Fibroblast of skin of left quadriceps (primary cell): Measurements from ENCODE around the gene ZNF423.
"Not testable (repeated sequence)": the region's sequence is repeated elsewhere in the genome, so short reads cannot be mapped to it uniquely, and the experiment has no call there.

ENCODE experiments used
- DNase-seq, 2 experiments: peaks; one replicate each; pipeline ENCODE4 v3.0.0-alpha.2; 2013; ENCODE audit warnings: low read depth in 2 of 2

Gene ZNF423

DNA sequence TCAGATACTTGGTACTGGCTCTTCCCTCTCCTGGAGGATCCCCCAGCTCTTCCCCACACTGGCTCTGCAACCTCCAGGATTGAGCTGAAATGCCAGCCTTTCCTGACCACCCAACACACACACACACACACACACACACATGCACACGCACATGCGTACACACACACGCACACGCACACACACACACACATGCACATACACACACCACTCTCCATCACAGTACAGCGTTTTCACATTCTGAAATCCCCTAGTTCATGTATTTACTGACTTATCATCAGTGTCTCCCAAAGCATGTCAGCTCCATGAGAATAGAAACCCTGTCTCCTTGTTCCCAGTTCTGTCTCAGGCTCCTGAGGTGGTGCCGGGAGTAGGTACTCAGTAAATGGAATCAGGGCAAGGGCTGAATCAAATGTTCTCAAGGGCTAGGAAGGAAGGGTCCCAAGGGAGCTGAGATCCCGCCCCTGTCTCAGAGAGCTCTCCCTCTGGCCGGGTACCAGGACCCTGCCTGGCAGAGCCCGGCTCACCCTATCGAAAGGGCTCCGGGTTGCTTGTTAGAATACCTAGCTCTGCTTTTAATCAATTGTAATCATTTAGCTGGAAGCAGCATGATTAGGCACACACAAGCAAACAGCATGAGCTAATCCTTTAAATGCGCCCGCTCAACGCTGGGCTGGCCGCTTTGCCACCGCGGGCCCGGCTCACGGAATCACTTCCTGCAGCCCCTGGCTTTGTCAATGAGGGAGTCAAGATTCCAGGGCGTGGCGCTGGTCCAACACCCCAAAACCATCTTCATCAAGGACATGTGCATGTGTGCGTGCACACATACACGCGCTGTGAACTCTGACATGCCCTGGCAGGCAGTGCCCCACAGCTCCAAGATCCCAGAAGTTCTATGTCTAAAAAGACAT is 341.6 kb downstream of the ZNF423 start:
- no peak for DNase-seq

DNA sequence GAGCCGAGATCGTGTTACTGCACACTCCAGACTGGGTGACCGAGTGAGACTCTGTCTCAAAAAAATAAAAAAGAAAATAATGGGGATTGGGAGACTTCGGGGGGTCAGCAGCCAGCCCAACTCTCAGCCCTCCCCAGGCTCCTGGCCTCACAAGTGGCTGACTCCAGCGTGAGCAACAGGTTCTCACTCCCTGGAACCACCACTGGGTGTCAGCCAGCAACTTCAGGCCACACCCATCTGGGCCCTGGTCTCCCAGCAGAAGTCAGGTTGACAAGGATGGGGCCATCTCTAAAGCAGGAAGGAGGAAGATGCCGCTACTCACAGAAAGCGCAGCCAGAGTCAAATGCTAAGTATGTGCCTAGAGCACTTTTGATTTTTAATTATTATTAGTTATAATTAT is 342.9 kb downstream of the ZNF423 start:
- no peak for DNase-seq

DNA sequence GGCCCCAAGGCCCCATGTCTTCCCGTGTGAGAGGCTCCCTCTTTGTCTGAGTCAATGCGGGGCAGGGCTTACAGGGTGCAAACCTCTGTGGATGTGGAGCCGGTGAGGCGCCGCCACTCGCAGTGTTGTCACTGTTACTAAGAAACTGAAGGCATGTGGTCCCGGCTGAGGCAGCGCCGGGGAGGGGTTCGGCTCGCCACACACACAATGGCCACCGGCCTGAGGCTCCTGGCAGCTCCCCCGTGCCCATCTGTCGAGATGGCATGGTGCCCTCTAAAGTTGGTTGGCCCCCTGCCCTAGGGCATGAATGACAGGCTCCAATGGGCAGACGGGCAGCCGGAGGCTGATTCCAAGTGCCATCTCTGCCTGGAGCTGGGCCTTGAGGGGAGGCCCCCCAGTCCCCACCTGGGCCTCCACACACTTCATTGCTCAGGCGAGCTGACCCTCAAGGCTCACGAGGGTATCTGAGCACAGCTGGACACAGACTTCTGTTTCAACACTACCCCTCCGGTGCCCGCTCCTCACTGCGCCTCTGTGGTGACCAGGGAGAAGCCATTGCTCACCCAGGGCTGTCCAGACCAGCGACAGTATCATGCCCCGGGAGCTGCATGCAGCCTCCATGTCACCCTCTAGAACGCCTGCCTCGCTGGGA is 345.1 kb downstream of the ZNF423 start:
- no peak for DNase-seq

DNA sequence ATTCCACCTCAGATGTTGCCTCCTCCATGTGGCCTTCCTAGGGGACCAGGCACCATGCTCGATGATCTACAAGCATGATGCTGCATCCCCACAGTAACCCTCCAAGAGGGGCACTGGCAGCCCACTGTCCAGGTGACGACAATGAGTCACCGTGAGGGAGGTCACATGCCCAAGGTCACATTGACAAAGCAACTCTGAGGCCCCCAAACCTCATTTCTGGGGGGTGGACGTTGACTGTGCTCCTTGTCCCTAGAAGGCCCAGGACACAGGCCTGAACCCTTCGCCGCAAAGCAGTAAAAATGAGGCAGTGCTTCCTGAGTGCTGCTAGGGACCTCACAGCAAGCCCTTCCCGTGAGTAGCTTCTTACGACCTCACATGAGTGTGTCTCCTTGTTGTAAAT is 345.8 kb downstream of the ZNF423 start:
- no peak for DNase-seq

DNA sequence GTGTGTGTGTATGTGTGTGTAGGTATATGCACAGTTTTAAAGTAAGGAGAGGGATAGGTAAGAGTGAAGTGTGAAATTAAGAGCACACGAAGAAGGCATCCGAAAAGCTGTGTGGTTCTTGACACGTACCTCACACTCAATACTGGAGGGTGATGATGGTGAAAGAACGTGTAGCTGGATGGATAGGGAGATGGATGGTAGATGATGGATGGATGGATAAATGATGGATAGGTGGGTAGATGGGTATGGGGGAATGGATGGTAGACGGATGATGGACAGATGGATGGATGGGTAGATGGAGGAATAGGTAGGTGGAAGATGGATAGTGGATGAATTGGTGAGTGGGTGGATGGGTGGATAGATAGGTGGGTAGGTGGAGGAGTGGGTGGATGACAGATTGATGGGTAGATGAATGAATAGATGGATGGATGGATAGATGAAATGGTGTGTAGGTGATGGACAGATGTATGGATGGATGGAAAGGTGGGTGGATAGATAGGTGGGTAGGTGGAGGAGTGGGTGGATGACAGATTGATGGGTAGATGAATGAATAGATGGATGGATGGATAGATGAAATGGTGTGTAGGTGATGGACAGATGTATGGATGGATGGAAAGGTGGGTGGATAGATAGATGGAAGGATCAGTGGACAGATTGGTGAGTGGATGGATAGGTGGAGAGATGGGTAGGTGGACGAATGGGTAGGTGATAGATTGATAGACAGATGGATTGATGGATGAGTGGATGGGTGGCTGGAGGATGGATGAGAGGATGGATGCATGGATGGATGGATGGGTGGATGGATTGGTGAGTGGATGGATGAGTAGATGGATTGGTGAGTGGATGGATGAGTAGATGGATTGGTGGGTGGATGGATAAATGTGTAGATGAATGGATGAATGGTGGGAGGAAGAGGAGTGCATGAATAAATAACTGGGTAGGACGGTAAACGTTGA is 349.6 kb downstream of the ZNF423 start:
- DNase-seq, result not testable (repeated sequence)

DNA sequence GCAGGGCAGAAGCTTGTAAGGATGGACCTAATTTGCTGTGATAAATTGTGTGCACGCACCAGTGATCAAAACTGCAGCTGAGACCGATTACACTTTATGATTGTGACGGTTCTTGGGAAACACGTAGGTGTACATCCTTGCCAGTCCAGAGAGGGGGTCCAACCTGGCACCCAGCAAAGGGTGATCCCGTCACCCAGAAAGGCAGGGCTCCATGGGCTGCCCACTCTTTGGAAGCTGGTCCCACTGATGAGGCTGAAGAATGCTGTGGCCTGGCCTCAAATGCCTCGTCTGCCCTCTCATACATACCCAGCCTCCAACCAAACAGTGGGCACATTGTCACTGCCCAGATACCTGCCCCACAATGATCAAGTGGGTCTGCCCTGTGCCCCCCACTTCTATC is 350.4 kb downstream of the ZNF423 start:
- no peak for DNase-seq

DNA sequence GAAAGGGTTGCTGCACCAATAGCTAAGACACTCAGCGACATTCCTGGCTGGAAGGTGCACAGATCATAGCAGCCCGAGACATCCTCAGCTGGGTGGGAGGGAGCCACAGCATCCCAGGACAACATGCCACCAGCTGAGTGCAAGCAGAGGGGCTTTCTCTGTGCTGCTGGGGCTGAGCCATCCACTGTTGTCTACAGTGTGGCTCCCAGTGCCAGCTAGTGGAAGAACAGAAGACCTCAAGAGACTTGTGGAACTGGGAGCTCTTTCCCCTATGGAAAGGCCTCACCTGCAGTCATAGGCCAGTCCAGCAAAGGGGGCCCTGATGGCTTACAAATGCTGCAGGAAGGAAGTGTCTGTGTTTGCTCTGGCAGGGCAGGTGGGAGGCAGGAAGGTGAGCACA is 351.3 kb downstream of the ZNF423 start:
- no peak for DNase-seq

DNA sequence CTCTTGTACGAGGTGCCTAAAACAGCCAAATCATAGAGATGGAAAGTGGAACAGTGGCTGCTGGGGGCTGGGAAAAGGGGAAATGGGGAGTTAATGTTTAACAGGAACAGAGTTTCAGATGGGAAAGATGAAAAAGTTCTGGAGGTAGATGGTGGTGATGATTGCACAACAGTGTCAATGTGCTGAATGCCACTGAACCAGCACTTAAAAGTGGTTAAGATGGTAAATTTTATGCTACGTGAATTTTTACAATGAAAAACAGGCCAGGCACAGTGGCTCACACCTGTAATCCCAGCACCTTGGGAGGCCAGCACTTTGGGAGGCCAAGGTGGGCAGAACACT is 351.9 kb downstream of the ZNF423 start:
- DNase-seq, result no peak

DNA sequence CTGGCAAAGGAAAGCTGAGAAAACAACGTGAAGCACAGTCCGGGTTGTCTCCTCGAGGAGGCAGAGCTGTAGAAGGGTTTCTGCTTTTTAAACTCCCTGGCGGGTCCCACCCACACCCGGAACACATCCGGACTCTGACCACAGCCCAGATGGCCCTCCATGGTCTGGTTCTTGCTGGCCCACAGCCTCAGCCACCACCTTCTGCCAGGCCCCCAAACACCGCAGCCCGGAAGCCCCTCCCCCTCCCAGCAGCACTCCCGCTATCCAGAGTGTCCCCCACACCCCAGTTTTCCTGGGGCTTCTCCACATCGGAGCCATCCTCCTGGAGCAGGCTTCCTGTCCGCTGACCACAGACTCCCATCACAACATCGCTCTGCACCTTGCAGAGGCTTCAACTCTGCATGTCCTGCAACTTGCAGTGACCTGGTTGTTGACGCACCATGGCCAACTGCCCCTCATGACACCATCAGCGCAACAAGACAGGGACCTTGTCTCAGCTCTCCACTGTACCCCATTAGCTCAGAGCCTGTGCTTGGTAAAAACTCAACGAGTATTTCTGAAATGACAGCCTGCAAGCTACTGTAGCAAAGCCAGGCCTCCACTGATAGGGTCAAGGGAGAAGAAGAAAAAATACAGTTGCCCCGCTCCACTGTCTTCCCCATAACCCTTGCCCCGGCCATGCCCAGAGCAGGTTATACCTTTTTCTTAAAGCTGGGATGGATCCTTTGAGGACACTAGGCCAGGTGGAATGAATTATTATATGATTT is 352.5 kb downstream of the ZNF423 start:
- DNase-seq, result no peak

DNA sequence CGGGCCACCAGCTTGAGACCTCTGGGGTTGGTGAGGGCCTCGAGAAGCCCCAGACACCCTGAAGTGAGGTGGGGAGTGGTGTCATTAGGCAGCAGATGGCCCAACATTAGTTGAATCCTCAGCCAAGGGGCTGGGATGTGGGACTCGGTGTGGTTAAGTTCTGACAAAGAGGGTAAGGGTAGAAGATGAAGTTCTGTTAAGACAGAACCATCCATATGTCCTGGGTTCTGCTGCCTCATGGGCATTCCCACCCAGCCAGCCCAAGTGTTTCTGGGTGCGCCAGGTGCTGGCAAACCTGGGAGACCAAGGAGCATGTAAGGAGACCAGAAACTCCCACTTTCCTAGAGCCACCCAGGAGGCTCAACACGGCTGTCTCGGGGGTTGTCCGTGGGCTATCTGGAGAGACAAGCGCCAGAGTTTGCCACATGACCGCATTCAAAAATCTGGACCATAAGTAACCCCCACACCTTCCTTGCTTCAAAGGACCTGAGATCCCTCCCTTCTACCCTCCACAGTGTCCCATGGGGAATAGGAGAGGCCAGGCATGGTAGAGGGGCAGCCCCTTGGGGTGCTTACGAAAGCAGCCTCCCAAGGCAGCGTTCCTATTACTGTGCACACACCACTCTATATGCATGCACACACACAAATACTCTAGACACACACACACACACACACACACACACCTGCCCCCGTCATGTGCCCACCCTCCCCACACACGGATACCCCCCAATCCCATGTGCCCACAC is 353.6 kb downstream of the ZNF423 start:
- DNase-seq, result no peak

DNA sequence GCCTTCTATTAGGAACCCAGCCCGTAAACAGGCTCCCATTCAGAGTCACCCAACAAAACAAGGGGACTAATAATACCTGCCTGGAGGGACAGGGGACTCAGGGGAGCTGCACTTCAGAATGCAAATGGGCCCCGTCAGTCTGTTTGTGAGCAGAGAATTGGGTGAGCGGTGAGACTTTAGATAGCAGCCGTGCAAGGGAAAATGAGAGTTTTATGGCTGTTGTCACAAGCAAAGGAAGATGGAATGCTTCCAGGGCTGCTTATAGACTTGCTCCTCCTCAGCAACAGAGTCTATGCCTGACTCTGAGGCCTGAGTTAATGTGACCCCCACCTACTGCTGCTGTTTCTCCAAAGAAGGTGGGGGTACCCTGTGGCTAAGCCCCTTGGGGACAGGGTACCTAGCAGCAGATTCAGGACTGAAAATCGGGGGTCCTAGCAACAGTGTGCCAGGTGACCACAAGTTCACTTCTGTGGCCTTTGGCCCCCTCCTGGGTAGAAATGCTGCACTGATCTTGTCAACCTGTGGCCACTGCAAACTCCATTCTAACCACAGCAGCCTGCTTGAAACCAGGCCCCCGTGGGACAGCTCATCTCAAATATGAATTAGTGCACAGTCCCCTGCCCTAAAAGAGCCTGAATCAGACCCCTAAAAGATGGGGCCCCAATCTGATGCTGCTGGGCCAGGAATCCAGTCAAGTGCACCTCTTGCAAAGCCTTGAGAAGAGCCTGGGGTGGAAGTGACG is 355.9 kb downstream of the ZNF423 start:
- DNase-seq, result no peak

DNA sequence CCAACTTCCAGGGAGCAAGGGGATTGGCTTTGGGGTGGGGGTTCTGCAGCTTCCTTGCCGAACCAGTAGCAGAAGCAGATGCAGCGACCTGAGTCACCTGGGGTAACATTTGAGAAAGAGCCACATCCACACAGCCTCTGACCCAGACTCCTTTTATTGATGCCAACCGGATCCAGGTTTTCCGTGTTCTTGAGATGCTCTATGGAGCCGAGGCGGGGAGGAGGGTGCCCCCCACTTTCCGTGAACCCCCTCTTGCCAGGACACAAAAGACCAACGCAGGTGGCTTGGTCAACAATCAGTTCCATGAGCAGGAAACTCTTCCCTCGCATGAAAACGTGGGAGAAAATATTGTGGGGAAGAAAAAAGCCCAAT is 356.5 kb downstream of the ZNF423 start:
- no peak for DNase-seq

DNA sequence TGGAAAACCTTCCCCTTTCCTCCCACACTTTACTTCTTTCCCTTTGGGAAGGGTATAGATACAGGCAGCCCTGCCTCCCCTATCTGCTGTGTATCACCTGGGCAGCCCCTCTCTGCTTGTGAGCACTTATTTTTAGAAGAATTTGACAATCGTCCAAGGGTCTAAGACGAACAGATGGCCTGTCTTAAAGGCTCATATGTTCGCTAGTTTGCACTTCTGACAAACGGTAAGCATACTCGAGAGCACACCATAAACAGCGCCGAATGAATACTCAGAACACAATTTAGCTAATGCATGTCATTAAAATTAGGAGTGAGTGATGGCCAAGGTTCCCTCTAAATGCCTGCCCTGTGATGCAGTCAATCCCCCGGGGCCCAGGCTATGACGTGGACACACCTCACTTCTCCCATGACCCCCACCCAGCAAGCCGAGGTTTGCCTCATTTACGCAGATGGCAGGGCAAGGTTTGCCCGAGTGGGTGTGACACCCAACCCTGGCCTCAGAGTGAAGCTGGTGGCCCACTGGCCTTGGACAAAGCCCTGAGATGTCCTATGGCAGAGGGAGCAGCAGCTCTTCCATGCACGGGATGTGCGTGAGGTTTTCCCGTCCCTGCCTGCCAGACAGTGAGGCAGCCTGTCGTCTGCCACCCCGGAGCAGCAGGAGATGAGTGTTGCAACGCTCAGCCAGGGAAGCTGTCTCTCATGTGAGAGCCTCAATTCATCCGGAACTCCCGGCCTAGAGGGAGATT is 357.1 kb downstream of the ZNF423 start:
- DNase-seq, result no peak

DNA sequence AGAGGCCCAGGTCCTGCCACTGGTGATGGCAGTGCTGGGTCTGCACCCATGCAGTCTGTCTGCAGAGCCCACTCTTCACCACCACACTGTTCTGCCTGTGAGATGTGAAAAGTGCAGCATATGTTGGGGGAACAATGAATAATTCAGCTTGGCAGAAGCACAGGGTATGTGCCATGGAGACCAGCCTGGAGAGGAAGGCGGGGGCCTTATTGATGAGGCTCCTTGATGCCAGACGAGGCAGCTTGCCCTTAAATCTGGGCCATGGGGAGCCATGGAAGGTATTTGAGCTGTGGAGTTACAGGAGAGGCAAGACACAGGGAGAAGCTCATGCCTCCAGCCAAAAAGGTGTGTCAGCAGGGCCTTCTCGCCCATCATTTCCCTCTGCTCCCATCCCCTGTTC is 357.6 kb downstream of the ZNF423 start:
- DNase-seq, result no peak

DNA sequence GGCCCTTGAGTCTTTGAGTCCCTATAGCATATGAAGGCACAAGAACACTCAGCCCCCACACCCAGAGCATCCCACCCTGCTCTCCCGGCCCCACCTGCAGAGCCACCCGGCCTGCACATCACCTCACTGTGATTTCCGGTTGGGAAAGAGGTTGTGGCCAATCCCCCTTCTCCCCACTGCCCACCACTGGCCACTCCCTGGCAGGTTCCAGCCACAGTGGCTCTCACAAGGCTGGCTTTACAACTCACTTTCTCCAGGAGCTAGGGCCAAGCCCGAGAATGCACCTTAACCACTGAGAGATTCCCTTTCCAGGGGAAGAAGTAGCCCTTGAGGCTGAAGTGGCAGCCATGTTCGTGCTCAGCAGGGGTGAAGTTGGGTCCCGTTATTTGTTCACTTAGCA is 358.4 kb downstream of the ZNF423 start:
- no peak for DNase-seq

DNA sequence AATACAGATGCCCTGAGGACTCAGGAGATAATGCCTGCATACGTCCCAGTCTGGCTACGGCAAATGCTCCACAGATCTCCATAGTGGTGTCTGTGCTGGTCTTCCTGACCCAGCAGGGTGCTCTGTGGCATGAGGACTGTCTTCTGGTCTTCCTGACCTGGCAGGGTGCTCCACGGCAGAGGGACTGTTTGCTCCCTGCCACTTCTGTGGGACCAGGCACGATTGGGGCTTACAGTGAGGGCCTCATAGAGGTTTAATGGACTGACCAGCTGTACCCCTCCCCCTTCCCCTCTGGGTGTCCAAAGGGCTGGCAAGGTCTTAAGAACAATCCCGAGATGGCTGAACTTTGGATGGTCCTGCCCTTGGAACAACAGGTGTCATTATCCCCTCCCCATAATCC is 359.3 kb downstream of the ZNF423 start:
- no peak for DNase-seq

DNA sequence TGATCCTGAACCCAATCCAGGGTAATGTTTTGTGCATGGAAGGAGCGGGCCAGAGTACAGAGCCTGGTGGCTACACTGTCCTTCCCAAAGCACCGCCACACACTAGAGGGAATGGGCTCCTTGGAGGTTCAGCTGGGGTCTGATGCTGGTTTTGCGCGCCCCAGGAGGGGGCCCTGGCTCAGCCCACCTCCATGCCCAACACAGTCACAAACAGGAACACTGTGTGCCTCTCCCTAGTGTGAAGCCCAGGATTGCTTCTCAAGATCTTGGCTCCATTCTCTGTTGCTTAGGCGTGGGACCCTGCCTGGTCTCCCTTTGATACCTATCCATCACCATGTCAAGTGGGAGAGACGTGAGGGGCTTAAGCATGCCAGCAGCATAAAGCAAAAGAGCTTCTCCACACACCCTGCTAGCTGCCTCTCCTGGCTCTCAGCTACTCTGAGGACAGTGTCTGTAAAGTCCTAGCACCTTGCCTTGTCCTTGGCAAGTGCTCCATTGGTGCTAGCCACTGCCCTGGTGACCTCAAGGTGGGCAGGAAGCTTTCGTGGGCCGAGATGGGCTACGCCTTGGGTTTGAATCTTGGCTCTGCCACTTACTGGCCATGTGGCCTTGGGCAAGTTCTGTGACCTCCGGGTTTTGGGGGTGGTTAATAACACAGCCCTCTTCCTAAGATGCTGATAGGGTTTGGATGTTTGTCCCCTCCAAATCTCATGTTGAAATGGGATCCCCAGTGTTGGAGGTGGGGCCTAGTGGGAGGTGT is 360.1 kb downstream of the ZNF423 start:
- no peak for DNase-seq

DNA sequence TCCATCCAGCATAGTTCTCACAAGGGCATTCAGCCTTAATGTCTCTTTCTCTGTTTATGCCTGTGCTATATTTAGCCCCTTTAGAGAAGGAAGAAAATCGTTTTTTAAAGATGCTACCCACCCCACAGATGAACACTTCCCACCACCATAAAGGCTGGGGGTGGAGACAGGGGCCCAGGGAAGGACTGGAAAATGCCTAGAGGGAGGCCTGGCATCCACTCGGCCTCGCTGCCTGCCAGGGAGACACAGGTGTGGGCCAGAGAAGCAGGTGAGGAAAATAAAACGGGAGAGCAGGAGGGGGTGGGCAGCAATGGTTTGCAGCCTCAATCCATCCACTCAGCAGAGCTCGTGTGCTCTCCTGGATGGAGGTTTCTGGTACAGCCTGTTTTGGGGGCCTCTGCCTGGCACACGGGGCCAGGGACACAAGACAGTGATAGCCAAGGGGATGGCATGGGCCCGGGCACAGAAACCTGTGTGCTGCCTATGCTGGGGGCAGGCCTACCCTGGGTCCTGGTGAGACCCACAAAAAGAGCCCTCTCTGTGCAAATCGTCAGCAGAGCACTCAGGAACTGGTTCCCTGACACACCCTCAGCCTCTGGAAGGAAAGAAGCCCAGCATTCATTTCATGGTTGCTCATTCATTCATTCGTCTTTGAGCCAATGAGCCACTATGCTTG is 360.9 kb downstream of the ZNF423 start:
- no peak for DNase-seq
